IgD-negative memory B cell (primary cell): ENCODE data around the gene UMODL1. TPM values are rescaled to one million over a fixed set of nuclear protein-coding genes. Genes with fewer than 3 reads are reported as not detected.

Experiments
- H3K27ac Mint-ChIP-seq, 3 donors: one replicate each; pipeline ENCODE4 v1.8.0; 2020 to 2022; ENCODE audit warnings: mild to moderate bottlenecking in 3 of 3, mixed read lengths in 3 of 3, moderate library complexity in 1 of 3
- H3K27me3 Mint-ChIP-seq: one replicate; pipeline ENCODE4 v1.8.0; 2021; ENCODE audit warnings: mixed read lengths
- H3K36me3 Mint-ChIP-seq: one replicate; pipeline ENCODE4 v1.8.0; 2020; ENCODE audit warnings: mild to moderate bottlenecking, mixed read lengths
- H3K4me1 Mint-ChIP-seq, 3 donors: one replicate each; pipeline ENCODE4 v1.8.0; 2020 to 2022; ENCODE audit warnings: mixed read lengths in 3 of 3, mild to moderate bottlenecking in 1 of 3
- H3K4me3 Mint-ChIP-seq, 4 donors: one replicate each; pipeline ENCODE4 v1.8.0; 2020 to 2022; ENCODE audit warnings: mild to moderate bottlenecking in 4 of 4, mixed read lengths in 4 of 4, moderate library complexity in 3 of 4
- H3K9me3 Mint-ChIP-seq, 3 donors: one replicate each; pipeline ENCODE4 v1.8.0; 2020 to 2021; ENCODE audit warnings: mixed read lengths in 3 of 3, mild to moderate bottlenecking in 1 of 3
- polyA plus RNA-seq: library from polyadenylated mRNA; unstranded; fragments of 300-500 nt; fragmentation: Illumina TruSeq; gene quantifications from one replicate; pipeline ENCODE4 v1.2.3, GENCODE V29; 2021

Gene UMODL1
- polyA plus RNA-seq, 1 donor from 2014 or later: 0.05 TPM

- Mint-ChIP-seq H3K27me3 (peaks cover 7% of the 10 kb centered on the region), H3K9me3 (peaks cover 0 to 1% (median 0%) of the 10 kb centered on the region in 3 donors), H3K27ac (no peak overlapping the region), H3K4me1 (peaks cover 3 to 11% (median 4%) of the 10 kb centered on the region in 3 donors), H3K36me3 (no peaks in the 10 kb centered on the region), H3K4me3 (no peak overlapping the region)
Observed at GRCh38 chr21:42086969-42087368, 15.9 kb downstream of the UMODL1 start.

GRCh38 chr21:42088148-42088547 lies 17.0 kb downstream of the UMODL1 start:
- Mint-ChIP-seq H3K4me1 (peaks cover 3 to 11% (median 4%) of the 10 kb centered on the region in 3 donors), H3K27me3 (peaks cover 6% of the 10 kb centered on the region), H3K4me3 (no peak overlapping the region)

DNA sequence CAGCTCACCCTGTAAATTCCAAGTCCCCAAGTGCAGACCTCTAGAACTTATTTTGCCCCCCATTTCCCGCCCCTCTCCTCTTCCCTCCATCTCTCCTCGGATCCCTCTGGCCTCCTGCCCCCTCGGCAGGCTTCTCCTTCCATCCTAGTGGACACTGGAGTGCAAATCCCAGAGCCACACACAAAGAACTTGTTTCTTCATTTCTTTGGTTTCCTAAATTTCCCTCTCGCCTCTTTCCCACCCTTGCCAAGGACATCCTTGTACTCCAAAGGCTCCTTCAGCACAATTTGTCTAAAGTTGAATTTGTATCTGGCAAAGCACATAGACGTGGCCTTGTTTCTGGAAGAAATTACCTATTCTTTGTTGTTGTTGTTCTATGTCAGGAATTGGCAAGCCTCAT lies 17.5 kb downstream of the UMODL1 start:
- H3K4me1 Mint-ChIP-seq: peaks cover 0 to 7% (median 4%) of the 10 kb centered on the region in 3 donors
- H3K9me3 Mint-ChIP-seq: no peaks in the 10 kb centered on the region
- H3K27ac Mint-ChIP-seq: no peak overlapping the region
- no peak overlapping the region for H3K4me3 Mint-ChIP-seq
- peaks cover 6% of the 10 kb centered on the region for H3K27me3 Mint-ChIP-seq
- no peaks in the 10 kb centered on the region for H3K36me3 Mint-ChIP-seq

More at GRCh38 chr21:42088148-42088547, 17.0 kb downstream of the UMODL1 start:
- Mint-ChIP-seq H3K27ac (no peak overlapping the region), H3K9me3 (no peaks in the 10 kb centered on the region), H3K36me3 (no peaks in the 10 kb centered on the region)

DNA sequence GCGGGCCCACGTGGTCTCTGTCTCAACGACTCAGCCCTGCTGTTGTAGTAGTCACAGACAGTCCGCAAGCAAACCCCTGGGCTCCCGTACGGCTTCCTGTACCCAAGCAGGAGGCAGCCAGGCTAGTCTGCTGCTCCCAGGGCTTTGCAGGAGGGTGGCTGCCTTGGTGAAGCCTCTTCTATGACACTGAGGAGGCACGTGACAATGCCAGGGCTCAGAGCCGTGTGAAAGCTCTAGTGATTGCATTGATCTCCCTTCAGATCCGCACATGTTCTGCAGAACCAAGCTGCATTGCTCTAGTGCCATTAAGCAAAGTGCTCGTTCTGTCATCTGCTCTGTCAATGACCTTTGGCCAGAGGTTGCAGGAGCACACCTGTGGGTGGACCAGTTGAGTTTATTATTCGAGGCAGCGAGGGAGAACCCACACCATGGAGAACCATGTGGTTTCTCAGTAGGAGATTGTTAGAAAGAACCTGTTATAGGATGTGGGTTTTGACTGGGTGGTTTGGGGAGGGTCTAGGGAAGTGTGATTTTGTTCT lies 18.0 kb downstream of the UMODL1 start:
- H3K27ac Mint-ChIP-seq: no peak overlapping the region
- no peaks in the 10 kb centered on the region for H3K9me3 Mint-ChIP-seq
- H3K4me3 Mint-ChIP-seq: no peak overlapping the region
- H3K4me1 Mint-ChIP-seq: peaks cover 0 to 7% (median 2%) of the 10 kb centered on the region in 3 donors
- H3K27me3 Mint-ChIP-seq: peaks cover 8% of the 10 kb centered on the region
- H3K36me3 Mint-ChIP-seq: no peaks in the 10 kb centered on the region

- peaks cover 0 to 7% (median 2%) of the 10 kb centered on the region in 3 donors for H3K4me1 Mint-ChIP-seq
- H3K27ac Mint-ChIP-seq: no peak overlapping the region
- peaks cover 8% of the 10 kb centered on the region for H3K27me3 Mint-ChIP-seq
- no peak overlapping the region for H3K4me3 Mint-ChIP-seq
- H3K9me3 Mint-ChIP-seq: no peaks in the 10 kb centered on the region
- no peaks in the 10 kb centered on the region for H3K36me3 Mint-ChIP-seq
Observed at GRCh38 chr21:42089665-42090310, 18.7 kb downstream of the UMODL1 start.

DNA sequence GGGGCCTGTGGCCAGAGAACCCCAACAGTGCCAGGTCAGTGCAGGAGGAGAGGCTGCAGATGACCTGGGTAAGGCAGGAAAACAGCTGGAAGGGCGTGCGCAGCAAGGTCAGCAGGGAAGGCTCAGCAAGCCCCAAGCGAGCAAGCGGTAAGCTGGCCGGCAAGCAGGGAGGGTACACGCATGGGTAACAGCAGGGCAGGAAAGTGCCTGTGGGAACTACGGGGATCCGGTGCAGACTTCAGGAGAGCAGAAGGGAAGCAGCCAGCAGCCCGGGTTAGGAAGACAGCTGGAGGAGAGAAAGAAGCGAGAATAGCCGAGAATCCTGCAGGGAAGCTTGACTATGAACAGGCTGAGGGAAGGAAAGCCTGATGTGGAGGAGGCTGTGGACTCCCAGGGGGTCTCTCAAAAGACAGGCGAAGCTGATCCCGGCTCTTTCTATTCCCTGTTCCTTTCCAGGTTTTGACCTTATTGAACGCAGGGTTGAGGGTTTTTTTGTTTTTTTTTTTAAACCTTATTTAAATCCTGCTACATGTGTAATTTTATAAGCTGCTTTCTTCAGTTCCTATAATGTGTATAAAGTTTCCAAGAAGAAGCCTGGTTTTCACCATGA lies 20.9 kb downstream of the UMODL1 start:
- Mint-ChIP-seq H3K4me1 (peaks cover under 1 to 6% (median under 1%) of the 10 kb centered on the region in 3 donors), H3K36me3 (no peaks in the 10 kb centered on the region), H3K27me3 (peaks cover 16% of the 10 kb centered on the region)

GRCh38 chr21:42092771-42093170 lies 21.7 kb downstream of the UMODL1 start:
- Mint-ChIP-seq H3K4me1 (peaks cover 0 to 5% (median 4%) of the 10 kb centered on the region in 3 donors), H3K27ac (no peak overlapping the region), H3K4me3 (no peak overlapping the region), H3K36me3 (no peaks in the 10 kb centered on the region), H3K27me3 (peaks cover 20% of the 10 kb centered on the region), H3K9me3 (peaks cover 0 to 4% (median 0%) of the 10 kb centered on the region in 3 donors)

More for the DNA sequence above, 20.9 kb downstream of the UMODL1 start:
- H3K9me3 Mint-ChIP-seq: peaks cover 0 to 4% (median 0%) of the 10 kb centered on the region in 3 donors
- no peak overlapping the region for H3K4me3 Mint-ChIP-seq
- no peak overlapping the region for H3K27ac Mint-ChIP-seq

GRCh38 chr21:42093186-42093585 lies 22.1 kb downstream of the UMODL1 start:
- peaks cover 2 to 5% (median 4%) of the 10 kb centered on the region in 3 donors for H3K4me1 Mint-ChIP-seq
- peaks cover 20% of the 10 kb centered on the region for H3K27me3 Mint-ChIP-seq
- H3K36me3 Mint-ChIP-seq: no peaks in the 10 kb centered on the region
- H3K9me3 Mint-ChIP-seq: peaks cover 0 to 4% (median 0%) of the 10 kb centered on the region in 3 donors
- H3K4me3 Mint-ChIP-seq: no peak overlapping the region
- no peak overlapping the region for H3K27ac Mint-ChIP-seq

GRCh38 chr21:42093991-42094421 lies 22.9 kb downstream of the UMODL1 start:
- Mint-ChIP-seq H3K4me1 (peaks cover 2 to 4% (median 3%) of the 10 kb centered on the region in 3 donors), H3K9me3 (peaks cover 0 to 4% (median 0%) of the 10 kb centered on the region in 3 donors), H3K36me3 (no peaks in the 10 kb centered on the region), H3K27ac (peak overlapping the region in 1 of 3 donors; percentile 28), H3K27me3 (peaks cover 27% of the 10 kb centered on the region), H3K4me3 (no peak overlapping the region)

- Mint-ChIP-seq H3K4me1 (peaks cover 2 to 4% (median 3%) of the 10 kb centered on the region in 3 donors), H3K27ac (no peak overlapping the region), H3K4me3 (no peak overlapping the region), H3K9me3 (peaks cover 0 to 4% (median 0%) of the 10 kb centered on the region in 3 donors), H3K27me3 (peaks cover 30% of the 10 kb centered on the region), H3K36me3 (no peaks in the 10 kb centered on the region)
Observed at GRCh38 chr21:42094811-42095210, 23.7 kb downstream of the UMODL1 start.

- Mint-ChIP-seq H3K27ac (no peak overlapping the region), H3K9me3 (peaks cover 0 to 4% (median 0%) of the 10 kb centered on the region in 3 donors), H3K4me3 (peak overlapping the region in 1 of 4 donors; percentile 74), H3K4me1 (peaks cover 2 to 4% (median 3%) of the 10 kb centered on the region in 3 donors), H3K27me3 (peaks cover 30% of the 10 kb centered on the region), H3K36me3 (no peaks in the 10 kb centered on the region)
Observed at GRCh38 chr21:42095581-42095980, 24.5 kb downstream of the UMODL1 start.

DNA sequence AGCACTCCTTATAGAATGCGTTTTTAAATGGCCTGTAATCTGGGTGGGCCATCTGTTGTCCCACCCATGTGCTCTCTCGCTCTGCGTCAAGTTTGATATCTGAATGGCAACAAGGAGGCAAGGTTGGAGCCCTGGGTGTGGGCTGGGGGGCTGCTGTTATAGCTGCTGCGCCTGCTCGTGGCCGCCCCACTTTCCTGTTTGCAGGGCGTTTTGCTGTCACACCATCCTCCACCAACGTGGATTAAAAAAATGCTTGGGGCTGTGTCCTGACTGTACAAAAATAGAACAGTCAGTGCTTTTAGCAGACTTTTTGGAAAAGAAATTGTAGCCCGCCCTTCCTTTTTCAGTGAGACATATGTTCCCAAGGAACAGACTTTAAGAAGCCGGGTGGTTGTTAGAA lies 25.4 kb downstream of the UMODL1 start:
- Mint-ChIP-seq H3K9me3 (peaks cover 0 to 4% (median 0%) of the 10 kb centered on the region in 3 donors), H3K36me3 (no peaks in the 10 kb centered on the region), H3K27me3 (peaks cover 35% of the 10 kb centered on the region), H3K4me1 (peaks cover under 1 to 4% (median 4%) of the 10 kb centered on the region in 3 donors), H3K27ac (no peak overlapping the region), H3K4me3 (no peak overlapping the region)

- no peak overlapping the region for H3K27ac Mint-ChIP-seq
- H3K36me3 Mint-ChIP-seq: no peaks in the 10 kb centered on the region
- H3K9me3 Mint-ChIP-seq: peaks cover 0 to 4% (median 0%) of the 10 kb centered on the region in 3 donors
- H3K4me1 Mint-ChIP-seq: peaks cover 0 to 8% (median 4%) of the 10 kb centered on the region in 3 donors
- peaks cover 36% of the 10 kb centered on the region for H3K27me3 Mint-ChIP-seq
- no peak overlapping the region for H3K4me3 Mint-ChIP-seq
Observed at GRCh38 chr21:42097274-42097673, 26.2 kb downstream of the UMODL1 start.

DNA sequence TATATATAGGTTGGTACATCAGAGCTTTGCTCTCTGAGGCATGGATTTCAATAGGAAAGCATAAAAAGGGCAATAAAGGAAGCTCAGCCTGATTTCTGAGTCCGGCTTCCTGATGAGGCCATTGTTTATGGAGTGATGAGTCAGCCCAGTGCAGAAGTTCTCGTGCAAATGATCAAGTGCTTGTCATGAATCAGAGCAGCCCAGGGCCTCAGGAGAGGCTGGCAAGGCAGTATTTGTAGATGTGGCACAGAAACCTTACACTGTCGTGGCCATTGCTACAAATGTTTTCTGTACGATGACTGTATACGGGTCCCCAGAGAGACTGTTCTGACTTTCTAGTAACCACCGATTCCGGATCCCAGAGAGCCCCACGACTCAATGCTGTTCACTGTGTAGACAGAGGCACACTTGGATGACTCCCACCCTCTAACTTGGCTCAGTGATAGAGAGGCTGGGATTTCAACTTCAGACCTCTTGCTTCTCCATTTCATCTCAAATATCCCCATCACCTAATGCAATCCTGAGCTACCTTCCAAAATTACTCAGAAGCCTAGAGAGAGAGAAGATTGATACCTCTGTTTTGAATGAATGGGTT lies 26.8 kb downstream of the UMODL1 start:
- Mint-ChIP-seq H3K4me1 (peaks cover 0 to 11% (median 4%) of the 10 kb centered on the region in 3 donors), H3K4me3 (no peak overlapping the region), H3K27me3 (peaks cover 40% of the 10 kb centered on the region), H3K27ac (no peak overlapping the region), H3K36me3 (no peaks in the 10 kb centered on the region), H3K9me3 (peaks cover 0 to 4% (median 2%) of the 10 kb centered on the region in 3 donors)

DNA sequence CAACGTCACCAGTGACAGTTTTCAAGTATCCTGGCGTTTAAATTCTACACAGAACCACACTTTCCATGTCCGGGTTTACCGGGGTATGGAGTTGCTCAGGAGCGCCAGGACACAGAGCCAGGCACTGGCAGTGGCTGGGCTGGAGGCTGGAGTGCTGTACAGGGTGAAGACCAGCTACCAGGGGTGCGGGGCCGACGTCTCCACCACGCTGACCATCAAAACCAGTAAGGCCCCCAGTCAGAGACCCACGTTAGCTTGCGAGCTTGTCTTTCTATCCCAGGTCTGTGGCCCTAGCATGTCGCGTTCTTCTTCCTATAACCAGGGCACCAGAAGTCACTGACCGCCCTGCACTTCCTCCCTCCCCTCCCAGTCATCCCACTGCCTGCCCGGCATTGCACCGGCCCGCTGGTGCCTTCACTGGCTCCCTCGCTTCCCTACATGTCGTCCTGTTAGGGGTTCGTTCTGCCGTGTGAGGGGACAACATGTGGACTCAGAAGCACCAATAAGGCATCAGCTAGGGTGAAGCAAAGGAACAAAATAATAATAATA lies 27.9 kb downstream of the UMODL1 start:
- peaks cover 0 to 4% (median 2%) of the 10 kb centered on the region in 3 donors for H3K9me3 Mint-ChIP-seq
- no peaks in the 10 kb centered on the region for H3K36me3 Mint-ChIP-seq
- H3K27ac Mint-ChIP-seq: peak overlapping the region in 1 of 3 donors; percentile 85
- H3K4me1 Mint-ChIP-seq: peaks cover 0 to 11% (median 4%) of the 10 kb centered on the region in 3 donors
- no peak overlapping the region for H3K4me3 Mint-ChIP-seq
- peaks cover 43% of the 10 kb centered on the region for H3K27me3 Mint-ChIP-seq
